ENCODE data around the gene TRIM54. TPM values are rescaled to one million over a fixed set of nuclear protein-coding genes. Genes with fewer than 3 reads are reported as not detected.

The TRIM54 gene
- polyA plus RNA-seq, 1 donor from 2014 or later = not detected

DNA sequence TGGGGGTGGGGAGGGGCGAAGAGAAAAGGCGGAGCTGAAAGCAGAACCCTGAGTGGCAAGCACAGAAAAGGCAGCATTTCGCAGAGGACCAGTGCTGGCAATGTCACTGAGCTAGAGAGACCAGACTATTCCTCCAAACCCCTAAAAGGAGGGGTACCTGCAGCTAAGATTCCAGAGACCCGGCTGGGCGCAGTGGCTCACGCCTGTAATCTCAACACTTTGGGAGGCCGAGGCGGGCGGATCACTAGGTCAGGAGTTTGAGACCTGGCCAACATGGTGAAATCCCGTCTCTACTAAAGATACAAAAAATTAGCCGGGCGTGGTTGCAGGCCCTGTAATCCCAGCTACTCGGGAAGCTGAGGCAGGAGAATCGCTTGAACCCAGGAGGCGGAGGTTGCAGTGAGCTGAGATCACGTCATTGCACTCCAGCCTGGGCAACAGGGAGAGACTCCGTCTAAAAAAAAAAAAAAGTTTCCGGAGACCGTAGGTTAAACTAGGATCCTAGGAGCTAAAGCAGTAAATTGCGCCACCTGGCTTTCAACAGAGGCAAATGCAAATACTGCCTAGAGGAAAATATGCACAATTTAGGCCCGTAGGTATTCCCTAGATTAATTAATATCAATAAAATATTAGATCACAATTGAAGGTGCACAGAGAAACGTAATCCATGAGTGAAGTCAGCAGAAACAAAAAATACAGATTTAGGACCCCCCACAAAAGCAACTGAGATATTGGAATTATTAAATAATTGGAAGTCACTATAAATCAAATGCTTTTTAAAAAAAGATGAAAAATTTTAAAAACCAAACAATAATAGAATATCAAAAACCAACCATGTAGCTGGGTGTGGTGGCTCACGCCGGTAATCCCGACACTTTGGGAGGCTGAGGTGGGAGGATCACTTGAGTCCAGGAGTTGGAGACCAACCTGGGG, 21.1 kb downstream of the TRIM54 start:
- Histone ChIP-seq H3K9me3 (ENCODE audit: low read length) (no peaks in the 10 kb centered on the region), H4K20me1 (ENCODE audit: insufficient read depth) (no peaks in the 10 kb centered on the region), H3F3A (ENCODE audit: insufficient read depth, low read length, poor library complexity, severe bottlenecking) (no peaks in the 10 kb centered on the region), H3K9me2 (ENCODE audit: insufficient read depth, low read length) (no peaks in the 10 kb centered on the region), H3K9ac (ENCODE audit: low read length) (no peak overlapping the region), H3K27me3 (ENCODE audit: insufficient read depth, low read depth, low read length) (peaks cover 41% of the 10 kb centered on the region), H3K4me2 (ENCODE audit: low read length) (no peak overlapping the region), H3K4me3 (ENCODE audit: low read length) (no peak overlapping the region), H3K27ac (ENCODE audit: low read length) (no peak overlapping the region), H3K36me3 (ENCODE audit: insufficient read depth, low read length) (no peaks in the 10 kb centered on the region), H3K79me2 (replicated peaks; ENCODE audit: insufficient read depth, low read length) (no peaks in the 10 kb centered on the region), H2AFZ (ENCODE audit: low read depth, low read length) (no peak overlapping the region)
- no peak for TF ChIP-seq MXI1 (conservative IDR thresholded peaks at IDR 0.05; ENCODE audit: poor library complexity, severe bottlenecking)
- no peak for TF ChIP-seq POLR2AphosphoS5 (IDR thresholded peaks at IDR 0.05)
- TF ChIP-seq TAF1 (IDR thresholded peaks at IDR 0.05; ENCODE audit: low read depth) = no peak
- TF ChIP-seq, protein P1, sequence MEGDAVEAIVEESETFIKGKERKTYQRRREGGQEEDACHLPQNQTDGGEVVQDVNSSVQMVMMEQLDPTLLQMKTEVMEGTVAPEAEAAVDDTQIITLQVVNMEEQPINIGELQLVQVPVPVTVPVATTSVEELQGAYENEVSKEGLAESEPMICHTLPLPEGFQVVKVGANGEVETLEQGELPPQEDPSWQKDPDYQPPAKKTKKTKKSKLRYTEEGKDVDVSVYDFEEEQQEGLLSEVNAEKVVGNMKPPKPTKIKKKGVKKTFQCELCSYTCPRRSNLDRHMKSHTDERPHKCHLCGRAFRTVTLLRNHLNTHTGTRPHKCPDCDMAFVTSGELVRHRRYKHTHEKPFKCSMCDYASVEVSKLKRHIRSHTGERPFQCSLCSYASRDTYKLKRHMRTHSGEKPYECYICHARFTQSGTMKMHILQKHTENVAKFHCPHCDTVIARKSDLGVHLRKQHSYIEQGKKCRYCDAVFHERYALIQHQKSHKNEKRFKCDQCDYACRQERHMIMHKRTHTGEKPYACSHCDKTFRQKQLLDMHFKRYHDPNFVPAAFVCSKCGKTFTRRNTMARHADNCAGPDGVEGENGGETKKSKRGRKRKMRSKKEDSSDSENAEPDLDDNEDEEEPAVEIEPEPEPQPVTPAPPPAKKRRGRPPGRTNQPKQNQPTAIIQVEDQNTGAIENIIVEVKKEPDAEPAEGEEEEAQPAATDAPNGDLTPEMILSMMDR (IDR thresholded peaks at IDR 0.05; ENCODE audit: poor library complexity, severe bottlenecking) = peak; percentile 80
- TF ChIP-seq RAD21 (conservative IDR thresholded peaks at IDR 0.05) = peak; percentile 74
- TF ChIP-seq EZH2 (IDR thresholded peaks at IDR 0.05; ENCODE audit: borderline replicate concordance, insufficient read depth, low read length, poor library complexity, severe bottlenecking) = no peak
- TF ChIP-seq, protein P2, sequence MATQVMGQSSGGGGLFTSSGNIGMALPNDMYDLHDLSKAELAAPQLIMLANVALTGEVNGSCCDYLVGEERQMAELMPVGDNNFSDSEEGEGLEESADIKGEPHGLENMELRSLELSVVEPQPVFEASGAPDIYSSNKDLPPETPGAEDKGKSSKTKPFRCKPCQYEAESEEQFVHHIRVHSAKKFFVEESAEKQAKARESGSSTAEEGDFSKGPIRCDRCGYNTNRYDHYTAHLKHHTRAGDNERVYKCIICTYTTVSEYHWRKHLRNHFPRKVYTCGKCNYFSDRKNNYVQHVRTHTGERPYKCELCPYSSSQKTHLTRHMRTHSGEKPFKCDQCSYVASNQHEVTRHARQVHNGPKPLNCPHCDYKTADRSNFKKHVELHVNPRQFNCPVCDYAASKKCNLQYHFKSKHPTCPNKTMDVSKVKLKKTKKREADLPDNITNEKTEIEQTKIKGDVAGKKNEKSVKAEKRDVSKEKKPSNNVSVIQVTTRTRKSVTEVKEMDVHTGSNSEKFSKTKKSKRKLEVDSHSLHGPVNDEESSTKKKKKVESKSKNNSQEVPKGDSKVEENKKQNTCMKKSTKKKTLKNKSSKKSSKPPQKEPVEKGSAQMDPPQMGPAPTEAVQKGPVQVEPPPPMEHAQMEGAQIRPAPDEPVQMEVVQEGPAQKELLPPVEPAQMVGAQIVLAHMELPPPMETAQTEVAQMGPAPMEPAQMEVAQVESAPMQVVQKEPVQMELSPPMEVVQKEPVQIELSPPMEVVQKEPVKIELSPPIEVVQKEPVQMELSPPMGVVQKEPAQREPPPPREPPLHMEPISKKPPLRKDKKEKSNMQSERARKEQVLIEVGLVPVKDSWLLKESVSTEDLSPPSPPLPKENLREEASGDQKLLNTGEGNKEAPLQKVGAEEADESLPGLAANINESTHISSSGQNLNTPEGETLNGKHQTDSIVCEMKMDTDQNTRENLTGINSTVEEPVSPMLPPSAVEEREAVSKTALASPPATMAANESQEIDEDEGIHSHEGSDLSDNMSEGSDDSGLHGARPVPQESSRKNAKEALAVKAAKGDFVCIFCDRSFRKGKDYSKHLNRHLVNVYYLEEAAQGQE (IDR thresholded peaks at IDR 0.05; ENCODE audit: borderline replicate concordance) = no peak
- TF ChIP-seq SMC3 (conservative IDR thresholded peaks at IDR 0.05; ENCODE audit: poor library complexity) = peak; percentile 84
- no peak for TF ChIP-seq EP300 (conservative IDR thresholded peaks at IDR 0.05; ENCODE audit: poor library complexity, severe bottlenecking)

DNA sequence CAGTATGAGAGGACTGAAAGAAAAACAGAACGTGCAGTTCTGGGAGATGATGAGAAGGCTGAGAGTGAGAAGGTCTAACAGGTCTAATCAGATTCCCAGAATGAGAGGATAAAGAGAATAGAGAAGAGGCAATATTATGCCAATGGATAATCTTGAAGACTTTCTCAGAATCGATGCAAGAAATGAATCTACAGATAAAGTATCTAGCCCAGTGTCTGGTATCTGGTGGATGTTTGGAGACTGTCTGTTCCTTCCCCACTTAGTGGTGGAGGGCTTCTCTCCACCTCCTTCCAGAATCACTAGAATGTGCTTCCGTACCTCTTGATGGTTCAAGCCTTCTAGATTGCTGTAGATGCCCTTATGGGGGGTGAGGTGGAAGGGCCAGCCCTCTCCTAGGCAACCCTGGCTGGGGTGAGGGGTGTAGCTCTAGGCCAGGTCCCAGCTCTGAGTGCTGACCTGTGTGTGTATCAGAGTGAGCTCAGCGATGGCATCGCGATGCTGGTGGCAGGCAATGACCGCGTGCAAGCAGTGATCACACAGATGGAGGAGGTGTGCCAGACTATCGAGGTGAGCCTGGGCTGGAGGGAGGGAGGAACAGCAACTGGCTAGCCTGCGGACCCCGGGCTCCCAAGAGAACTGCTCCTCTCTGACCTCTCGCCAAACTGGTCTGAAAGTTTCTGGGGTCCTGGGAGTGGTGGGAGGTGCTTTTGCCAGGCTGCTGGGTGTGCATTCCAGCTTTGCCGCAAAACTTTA, 22.4 kb downstream of the TRIM54 start:
- H3K9me2 ChIP-seq (ENCODE audit: insufficient read depth, low read length) = no peaks in the 10 kb centered on the region
- H3K4me2 ChIP-seq (ENCODE audit: low read length) = no peak overlapping the region
- H3K27ac ChIP-seq (ENCODE audit: low read length) = no peak overlapping the region
- H3K4me3 ChIP-seq (ENCODE audit: low read length) = no peak overlapping the region
- no peaks in the 10 kb centered on the region for H3F3A ChIP-seq (ENCODE audit: insufficient read depth, low read length, poor library complexity, severe bottlenecking)
- no peaks in the 10 kb centered on the region for H3K9me3 ChIP-seq (ENCODE audit: low read length)
- H3K36me3 ChIP-seq (ENCODE audit: insufficient read depth, low read length) = no peaks in the 10 kb centered on the region
- H3K9ac ChIP-seq (ENCODE audit: low read length) = no peak overlapping the region
- H4K20me1 ChIP-seq (ENCODE audit: insufficient read depth) = no peaks in the 10 kb centered on the region
- H2AFZ ChIP-seq (ENCODE audit: low read depth, low read length) = no peak overlapping the region
- TF ChIP-seq EP300 (conservative IDR thresholded peaks at IDR 0.05; ENCODE audit: poor library complexity, severe bottlenecking) = no peak
- TF ChIP-seq, protein P1 (IDR thresholded peaks at IDR 0.05; ENCODE audit: poor library complexity, severe bottlenecking) = no peak
- no peak for TF ChIP-seq POLR2AphosphoS5 (IDR thresholded peaks at IDR 0.05)
- TF ChIP-seq, protein P2 (IDR thresholded peaks at IDR 0.05; ENCODE audit: borderline replicate concordance) = no peak
- TF ChIP-seq TAF1 (IDR thresholded peaks at IDR 0.05; ENCODE audit: low read depth) = no peak
- no peak for TF ChIP-seq EZH2 (IDR thresholded peaks at IDR 0.05; ENCODE audit: borderline replicate concordance, insufficient read depth, low read length, poor library complexity, severe bottlenecking)
- TF ChIP-seq RAD21 (conservative IDR thresholded peaks at IDR 0.05) = no peak
- no peak for TF ChIP-seq MXI1 (conservative IDR thresholded peaks at IDR 0.05; ENCODE audit: poor library complexity, severe bottlenecking)
- no peak for TF ChIP-seq SMC3 (conservative IDR thresholded peaks at IDR 0.05; ENCODE audit: poor library complexity)
- H3K27me3 ChIP-seq (ENCODE audit: insufficient read depth, low read depth, low read length) = peaks cover 48% of the 10 kb centered on the region
- no peaks in the 10 kb centered on the region for H3K79me2 ChIP-seq (replicated peaks; ENCODE audit: insufficient read depth, low read length)

Measured in neural cell (in vitro differentiated cells).